GM18505 (cell line): ENCODE measurements around the gene INO80.

Source experiments
- ATAC-seq: cut with Tn5 transposase; IDR thresholded peaks from one replicate; pipeline ENCODE4 v1.9.1; 2021; ENCODE audit not compliant: unreplicated experiment
- POLR2A ChIP-seq: IDR thresholded peaks from 4 replicates; pipeline ENCODE4 v1.6.1; 2011; ENCODE audit warnings: borderline replicate concordance; ENCODE audit not compliant: insufficient read depth, insufficient read length; ENCODE audit errors: extremely low read depth

INO80 gene

DNA sequence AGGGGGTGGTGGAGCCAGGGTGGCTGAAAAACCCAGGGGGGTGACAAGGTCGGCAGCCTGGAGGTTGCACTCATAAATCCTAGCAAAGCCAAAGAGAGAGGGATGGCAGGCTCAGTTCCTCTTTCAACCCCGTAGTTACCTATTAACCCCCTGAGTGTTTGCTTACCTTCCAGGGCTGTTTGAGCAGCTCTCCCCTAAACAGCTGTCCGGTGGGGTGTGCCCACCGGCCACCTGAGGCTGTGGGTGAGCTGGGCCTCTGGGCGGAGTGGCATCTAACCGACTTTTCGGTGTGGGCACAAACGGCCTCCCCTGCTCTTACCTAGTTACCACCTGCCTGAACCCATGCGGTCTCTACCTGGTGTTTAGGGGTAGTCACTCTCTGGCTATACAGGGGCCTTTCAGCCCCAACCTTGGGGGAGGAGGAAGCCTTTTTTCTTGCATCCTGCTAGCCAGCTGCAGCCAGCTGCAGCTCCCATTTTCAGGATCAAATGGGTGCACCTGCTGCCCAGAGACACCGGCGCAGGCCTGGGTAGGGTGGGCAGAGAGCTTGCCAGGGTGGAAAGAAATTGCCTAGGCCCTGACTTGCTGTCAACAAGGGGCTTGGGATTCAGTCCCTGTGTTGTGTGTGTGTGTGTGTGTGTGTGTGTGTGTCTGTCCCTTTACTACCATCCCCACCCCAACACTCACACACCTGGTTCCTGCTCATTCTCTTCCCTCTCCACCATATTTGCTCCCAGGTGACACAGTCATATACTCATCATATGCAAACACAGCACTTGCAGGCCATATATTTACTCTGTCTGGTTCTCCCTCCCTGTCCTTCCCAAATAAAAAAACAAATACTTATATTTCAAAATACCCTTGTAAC, 183.2 kb downstream of the INO80 start:
- no peak for TF ChIP-seq POLR2A
- no peak for ATAC-seq

DNA sequence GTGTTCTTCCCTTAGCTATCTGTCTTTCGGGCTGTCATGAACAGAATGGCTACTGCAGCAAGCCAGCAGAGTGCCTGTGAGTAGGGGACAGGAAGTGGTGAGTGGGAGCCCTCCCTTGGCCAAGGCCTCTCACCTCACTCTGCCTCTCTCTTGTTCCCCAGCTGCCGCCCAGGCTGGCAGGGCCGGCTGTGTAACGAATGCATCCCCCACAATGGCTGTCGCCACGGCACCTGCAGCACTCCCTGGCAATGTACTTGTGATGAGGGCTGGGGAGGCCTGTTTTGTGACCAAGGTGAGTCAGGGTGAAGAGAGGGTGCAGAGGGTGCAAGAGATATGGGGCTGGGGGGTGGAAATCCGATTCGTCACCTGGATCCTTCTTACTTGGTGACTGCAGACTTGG, 183.9 kb downstream of the INO80 start:
- TF ChIP-seq POLR2A = no peak
- ATAC-seq = no peak

DNA sequence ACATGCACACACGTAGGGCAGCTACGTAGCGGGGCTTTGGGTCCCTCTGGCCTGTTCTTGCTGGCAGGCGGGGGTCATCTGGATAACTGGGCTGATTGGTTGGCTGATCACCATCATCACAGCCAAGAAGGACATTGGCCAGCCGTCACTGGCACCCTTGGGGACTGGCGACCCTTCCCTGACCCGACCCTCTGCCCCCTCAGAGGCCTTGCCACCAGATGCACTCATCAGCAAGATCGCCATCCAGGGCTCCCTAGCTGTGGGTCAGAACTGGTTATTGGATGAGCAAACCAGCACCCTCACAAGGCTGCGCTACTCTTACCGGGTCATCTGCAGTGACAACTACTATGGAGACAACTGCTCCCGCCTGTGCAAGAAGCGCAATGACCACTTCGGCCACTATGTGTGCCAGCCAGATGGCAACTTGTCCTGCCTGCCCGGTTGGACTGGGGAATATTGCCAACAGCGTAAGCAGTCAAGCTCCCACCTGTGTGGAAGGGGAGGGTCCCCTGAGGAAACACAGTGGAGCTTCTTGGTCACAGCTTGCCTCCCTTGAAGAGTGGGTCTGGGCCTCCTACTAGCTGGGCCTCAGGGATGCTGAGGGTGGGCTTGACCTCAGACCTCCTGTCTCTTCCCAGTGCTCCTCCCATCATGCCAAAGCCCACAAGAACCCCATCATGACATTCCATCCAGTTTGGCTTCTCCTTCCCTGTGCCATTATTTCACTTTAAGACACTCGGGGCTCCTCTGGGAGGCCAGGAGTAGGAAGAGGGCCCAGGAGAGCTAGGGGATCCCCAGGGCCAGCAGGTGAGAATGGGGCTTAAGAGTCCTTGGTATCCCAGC, 184.6 kb downstream of the INO80 start:
- no peak for ATAC-seq

DNA sequence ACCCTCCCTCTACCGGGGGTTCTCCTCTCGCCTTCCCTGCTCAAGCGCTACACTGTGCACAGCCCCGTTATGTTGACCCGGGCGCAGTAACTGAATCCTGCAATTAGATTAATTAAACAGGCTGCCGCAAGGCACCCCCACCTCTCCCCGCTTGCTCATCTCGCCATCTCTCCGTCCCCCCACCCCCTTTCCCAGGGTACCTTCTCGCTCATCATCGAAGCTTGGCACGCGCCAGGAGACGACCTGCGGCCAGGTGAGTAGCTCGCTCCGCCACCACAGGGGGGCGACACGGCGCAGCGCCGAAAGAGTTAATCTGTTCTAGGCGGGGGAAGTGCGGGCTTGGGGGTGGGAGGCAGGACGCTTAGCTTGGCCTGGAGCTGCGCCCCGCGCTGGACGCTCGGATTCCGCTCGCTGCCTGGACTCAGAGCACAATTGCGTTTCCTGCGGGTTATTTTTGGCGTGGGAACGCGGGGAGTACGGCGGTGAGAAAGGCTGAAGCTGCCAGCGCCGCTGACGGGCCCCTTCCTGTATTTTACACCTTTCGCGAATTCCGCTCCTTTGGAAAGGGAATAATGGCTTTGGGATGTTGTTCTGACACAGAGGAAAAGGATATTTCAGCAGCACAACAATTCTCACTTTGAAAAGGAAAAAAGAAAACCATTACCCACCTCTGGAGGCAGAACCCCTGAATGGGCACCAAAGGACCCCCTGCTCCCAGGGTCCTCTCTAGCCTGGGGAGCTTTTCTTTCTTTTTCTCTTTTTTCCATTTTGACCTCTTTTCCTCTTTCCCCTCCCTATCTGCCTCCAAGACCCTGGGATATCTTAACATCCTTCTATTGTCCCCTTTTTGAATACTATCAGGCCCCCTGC, 185.4 kb downstream of the INO80 start:
- no peak for ATAC-seq
- no peak for TF ChIP-seq POLR2A

More for the DNA sequence above, 184.6 kb downstream of the INO80 start:
- no peak for TF ChIP-seq POLR2A

DNA sequence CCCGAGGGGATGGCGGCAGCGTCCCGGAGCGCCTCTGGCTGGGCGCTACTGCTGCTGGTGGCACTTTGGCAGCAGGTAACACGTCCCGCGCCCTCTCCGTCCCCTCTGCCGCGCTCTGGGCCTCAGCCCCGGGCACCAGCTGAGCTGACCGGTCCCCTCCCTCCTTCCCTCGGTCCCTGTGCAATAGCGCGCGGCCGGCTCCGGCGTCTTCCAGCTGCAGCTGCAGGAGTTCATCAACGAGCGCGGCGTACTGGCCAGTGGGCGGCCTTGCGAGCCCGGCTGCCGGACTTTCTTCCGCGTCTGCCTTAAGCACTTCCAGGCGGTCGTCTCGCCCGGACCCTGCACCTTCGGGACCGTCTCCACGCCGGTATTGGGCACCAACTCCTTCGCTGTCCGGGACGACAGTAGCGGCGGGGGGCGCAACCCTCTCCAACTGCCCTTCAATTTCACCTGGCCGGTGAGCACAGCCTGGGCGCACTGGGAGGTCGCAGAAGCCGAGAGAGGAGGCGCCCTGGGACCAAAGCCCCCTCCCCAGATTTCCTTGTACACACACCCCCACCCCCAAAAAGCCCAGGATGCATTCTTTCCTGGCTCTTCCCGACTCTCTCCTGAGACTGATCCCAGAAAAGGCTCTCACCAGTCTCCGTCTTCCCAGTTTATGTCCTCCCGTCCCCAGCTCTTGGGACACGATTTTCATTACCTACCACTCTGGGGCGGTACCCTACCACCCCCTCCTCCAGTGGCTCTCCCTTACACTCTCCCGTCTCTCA, 186.2 kb downstream of the INO80 start:
- TF ChIP-seq POLR2A = no peak
- ATAC-seq = no peak
